ENCODE results near the gene DPEP2.
"Not testable (repeated sequence)": the region's sequence is repeated elsewhere in the genome, so short reads cannot be mapped to it uniquely, and the experiment has no call there.

DPEP2 gene

DNA sequence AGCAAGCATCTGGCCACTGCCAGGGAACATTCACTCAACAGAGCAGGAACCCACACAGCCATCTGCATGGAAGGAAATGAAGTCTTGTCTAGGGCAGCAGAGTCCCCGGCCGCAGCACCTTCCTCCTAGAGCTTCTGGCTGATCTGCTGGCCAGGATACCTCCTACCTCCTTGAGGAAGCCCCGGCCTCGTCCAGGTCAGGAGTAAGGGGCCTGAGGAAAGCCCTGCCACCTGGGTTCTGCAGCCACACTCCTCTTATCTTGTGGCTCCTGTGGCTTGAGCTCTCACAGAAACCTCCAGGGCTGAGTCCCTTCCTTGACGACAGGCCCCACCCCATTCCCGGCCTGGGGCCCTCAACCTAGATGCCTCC is 5.3 kb downstream of the DPEP2 start:
- H3K27ac Mint-ChIP-seq = peak overlapping the region; percentile 98
- peaks cover 26% of the 10 kb centered on the region for H3K4me1 Mint-ChIP-seq (ENCODE audit: low read depth)
- peak overlapping the region; percentile 82 for H3K4me3 Mint-ChIP-seq

DNA sequence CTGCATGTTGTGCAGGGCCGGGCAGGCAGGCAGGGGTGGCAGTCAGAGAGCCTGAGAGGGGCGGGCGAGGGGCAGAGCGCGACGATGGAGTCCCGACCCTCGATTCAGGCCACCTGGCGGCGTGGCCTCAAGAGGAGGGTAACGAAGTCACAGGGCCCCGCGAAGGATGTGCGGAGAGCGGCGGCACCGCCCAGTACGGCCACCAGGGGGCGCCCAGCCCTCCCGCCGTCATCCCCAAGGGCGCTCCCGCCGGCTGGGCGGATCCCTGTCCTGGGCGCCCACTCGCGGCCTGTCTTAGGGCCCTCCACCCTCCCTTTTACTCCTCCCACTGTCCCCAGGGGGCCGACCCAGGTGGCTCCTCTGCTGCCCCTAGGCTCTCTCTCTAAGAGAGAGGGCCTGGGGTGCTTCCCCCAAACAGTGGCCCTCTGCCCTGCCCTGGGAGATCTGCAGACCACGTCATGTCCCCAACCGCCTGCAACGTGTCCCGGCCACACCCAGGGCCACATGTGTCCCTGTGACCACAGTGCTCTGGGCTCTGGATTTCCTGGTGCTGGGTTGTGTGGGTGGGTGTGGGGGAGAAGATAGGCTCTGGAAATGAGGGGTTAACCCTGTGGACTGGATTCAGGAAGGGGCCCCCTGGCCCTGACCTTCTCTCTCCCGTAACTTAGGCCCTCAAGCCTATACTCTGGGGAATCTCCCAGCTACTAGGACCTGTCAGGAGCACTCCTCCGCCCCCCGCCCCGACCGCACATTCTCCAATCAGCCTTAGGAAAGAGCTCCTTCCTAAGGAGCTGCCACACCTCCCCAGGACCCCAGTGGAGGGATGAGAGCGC is 5.9 kb downstream of the DPEP2 start:
- Mint-ChIP-seq H3K36me3 (ENCODE audit: low read depth) (no peaks in the 10 kb centered on the region), H3K4me1 (ENCODE audit: low read depth) (peaks cover 22% of the 10 kb centered on the region), H3K9me3 (no peaks in the 10 kb centered on the region), H3K4me3 (peak overlapping the region; percentile 82), H3K27me3 (ENCODE audit: low read depth) (no peaks in the 10 kb centered on the region), H3K27ac (peak overlapping the region; percentile 98)
- peak; percentile 85 for DNase-seq (ENCODE audit: low spot score)

More for the DNA sequence above, 5.3 kb downstream of the DPEP2 start:
- H3K27me3 Mint-ChIP-seq (ENCODE audit: low read depth); H3K36me3 Mint-ChIP-seq (ENCODE audit: low read depth); DNase-seq (ENCODE audit: low spot score); H3K9me3 Mint-ChIP-seq: not testable (repeated sequence)

DNA sequence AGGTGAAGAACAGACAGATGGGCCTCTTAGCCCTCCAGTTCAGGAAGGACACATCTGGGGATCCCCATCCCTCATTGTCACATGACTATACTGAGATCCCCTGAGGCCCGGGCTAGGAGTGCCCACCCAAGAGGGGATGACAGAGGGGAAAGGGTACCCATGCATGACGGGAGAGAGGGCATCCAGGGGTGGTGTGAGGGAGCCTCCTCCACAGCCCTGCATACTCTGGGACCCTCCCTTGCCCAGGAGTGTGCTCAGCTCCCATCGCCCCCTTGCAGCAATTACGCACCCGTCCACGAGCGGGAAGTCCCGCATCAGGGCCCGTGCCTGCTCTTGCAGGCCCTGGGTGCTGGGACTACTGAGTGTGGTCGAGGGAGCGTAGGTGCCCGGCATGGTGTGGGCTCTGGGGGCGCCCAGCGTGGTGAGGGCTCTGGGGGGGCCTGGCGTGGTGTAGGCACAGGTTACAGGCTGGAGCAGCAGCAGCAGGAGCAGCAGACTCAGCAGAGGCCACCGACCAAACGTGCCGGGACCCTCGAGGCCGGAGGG is 6.5 kb downstream of the DPEP2 start:
- no peak for DNase-seq (ENCODE audit: low spot score)
- Mint-ChIP-seq H3K4me3 (no peak overlapping the region), H3K36me3 (ENCODE audit: low read depth) (no peaks in the 10 kb centered on the region), H3K9me3 (no peaks in the 10 kb centered on the region), H3K4me1 (ENCODE audit: low read depth) (peaks cover 22% of the 10 kb centered on the region), H3K27ac (peak overlapping the region; percentile 79), H3K27me3 (ENCODE audit: low read depth) (no peaks in the 10 kb centered on the region)

DNA sequence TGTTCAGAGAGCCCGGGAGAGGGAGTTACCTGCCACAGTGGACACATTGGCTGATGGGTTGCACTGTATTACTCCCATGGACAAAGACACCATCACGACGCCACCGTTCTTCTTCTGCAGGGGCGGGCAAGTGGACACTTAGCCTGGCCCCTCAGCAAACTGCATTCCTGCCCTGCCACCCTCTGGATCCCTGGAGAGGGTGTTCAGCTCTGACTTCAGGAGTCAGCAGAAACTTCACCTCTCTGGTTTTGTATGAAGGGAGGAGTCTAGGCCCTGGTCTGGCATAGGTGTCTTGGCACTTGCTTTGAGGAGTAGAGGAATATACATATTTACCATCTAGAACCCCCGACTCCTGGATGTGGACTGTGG is 9.3 kb downstream of the DPEP2 start:
- peaks cover 14% of the 10 kb centered on the region for H3K4me1 Mint-ChIP-seq (ENCODE audit: low read depth)
- no peaks in the 10 kb centered on the region for H3K36me3 Mint-ChIP-seq (ENCODE audit: low read depth)
- no peaks in the 10 kb centered on the region for H3K27me3 Mint-ChIP-seq (ENCODE audit: low read depth)
- no peak overlapping the region for H3K4me3 Mint-ChIP-seq
- no peaks in the 10 kb centered on the region for H3K9me3 Mint-ChIP-seq
- H3K27ac Mint-ChIP-seq = peak overlapping the region; percentile 28
- DNase-seq (ENCODE audit: low spot score) = no peak

DNA sequence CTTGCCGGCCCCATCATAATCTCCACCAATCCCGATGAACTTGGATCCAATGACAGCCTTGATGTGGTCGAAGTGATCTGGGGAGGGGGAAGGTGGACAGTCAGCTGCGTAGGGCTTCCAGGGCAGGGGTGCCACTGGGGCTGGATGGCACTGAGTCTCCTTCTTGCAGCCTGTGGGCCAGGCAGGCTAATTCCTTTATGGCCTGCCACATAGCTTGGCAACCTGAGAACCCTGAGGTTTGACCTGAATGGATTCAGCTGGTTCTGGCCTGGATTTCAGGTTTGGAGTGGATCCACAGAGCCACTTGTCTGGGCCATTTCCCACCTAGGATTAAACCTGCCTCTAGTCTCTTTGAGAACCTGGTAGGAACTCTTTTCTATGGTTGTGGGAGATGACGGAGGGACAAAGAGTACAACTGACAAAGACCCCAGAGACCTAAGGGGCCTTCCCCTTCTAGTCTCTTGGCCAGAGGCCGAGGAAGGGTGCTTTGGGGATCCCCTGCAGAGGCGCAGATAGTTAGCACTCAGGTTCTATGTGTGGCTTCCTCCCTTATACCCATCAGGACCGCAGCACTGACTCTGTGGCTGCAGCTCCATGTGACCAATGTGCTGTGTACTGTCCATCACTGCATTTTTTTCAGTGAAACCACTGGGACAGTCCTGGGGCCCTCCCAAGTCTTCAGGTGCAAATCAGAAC is 9.8 kb downstream of the DPEP2 start:
- Mint-ChIP-seq H3K36me3 (ENCODE audit: low read depth) (no peaks in the 10 kb centered on the region), H3K9me3 (no peaks in the 10 kb centered on the region), H3K27me3 (ENCODE audit: low read depth) (no peaks in the 10 kb centered on the region), H3K4me1 (ENCODE audit: low read depth) (peaks cover 16% of the 10 kb centered on the region), H3K4me3 (no peak overlapping the region), H3K27ac (no peak overlapping the region)
- no peak for DNase-seq (ENCODE audit: low spot score)

DNA sequence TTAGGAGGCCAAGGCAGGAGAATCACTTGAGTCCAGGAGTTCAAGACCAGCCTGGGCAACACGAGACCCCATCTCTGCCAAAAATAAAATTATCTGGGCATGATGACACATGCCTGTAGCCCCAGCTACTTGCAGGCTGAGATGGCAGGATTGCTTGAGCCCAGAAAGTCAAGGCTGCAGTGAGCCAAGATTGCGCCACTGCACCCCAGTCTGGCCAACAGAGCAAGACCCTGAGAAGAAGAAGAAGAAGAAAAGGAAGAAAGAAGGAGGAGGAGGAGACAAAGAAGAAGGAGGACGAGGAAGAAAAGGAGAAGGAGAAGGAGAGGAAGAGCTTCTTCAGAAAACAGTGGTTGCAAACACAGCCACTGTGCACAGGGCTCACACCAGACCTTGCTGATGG is 10.6 kb downstream of the DPEP2 start:
- Mint-ChIP-seq H3K27ac (peak overlapping the region; percentile 42), H3K4me3 (no peak overlapping the region), H3K9me3 (no peaks in the 10 kb centered on the region), H3K4me1 (ENCODE audit: low read depth) (peaks cover 19% of the 10 kb centered on the region), H3K36me3 (ENCODE audit: low read depth) (no peaks in the 10 kb centered on the region), H3K27me3 (ENCODE audit: low read depth) (no peaks in the 10 kb centered on the region)
- no peak for DNase-seq (ENCODE audit: low spot score)

DNA sequence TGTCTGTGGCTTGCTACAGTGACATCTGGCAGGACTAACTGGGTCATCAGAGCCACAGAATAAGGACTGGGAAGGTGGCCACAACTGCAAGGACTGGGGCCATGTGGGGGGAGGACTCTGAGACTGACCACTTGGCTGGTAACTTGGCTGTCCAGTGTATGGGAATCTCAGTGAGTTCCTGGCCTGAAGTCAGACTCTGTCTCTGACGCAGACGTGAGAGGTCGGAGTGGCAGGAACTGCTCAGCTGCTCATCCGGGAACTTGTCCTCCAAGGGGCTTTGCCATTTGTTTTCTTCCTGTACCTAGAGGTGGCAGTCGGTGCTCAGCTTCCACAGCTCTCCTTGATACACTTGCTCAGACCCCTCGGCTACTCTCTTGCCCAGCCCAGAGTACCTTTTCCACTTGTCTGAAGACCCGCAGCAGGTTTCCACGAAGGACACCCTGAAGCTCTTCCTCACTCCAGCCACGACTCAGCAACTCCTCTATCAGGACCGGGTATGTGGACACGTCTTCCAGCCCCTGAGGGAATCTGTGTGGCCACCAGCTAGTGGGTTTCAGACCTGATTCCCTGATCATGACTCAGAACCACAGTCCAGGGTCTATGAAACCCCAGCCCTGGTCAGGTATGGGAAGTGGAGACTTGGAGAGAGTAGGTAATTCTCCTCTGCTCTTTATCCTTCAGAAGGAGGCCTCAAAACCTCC is 11.7 kb downstream of the DPEP2 start:
- no peaks in the 10 kb centered on the region for H3K9me3 Mint-ChIP-seq
- no peaks in the 10 kb centered on the region for H3K36me3 Mint-ChIP-seq (ENCODE audit: low read depth)
- no peak overlapping the region for H3K4me3 Mint-ChIP-seq
- H3K4me1 Mint-ChIP-seq (ENCODE audit: low read depth) = peaks cover 19% of the 10 kb centered on the region
- H3K27me3 Mint-ChIP-seq (ENCODE audit: low read depth) = no peaks in the 10 kb centered on the region
- no peak for DNase-seq (ENCODE audit: low spot score)
- H3K27ac Mint-ChIP-seq = no peak overlapping the region

DNA sequence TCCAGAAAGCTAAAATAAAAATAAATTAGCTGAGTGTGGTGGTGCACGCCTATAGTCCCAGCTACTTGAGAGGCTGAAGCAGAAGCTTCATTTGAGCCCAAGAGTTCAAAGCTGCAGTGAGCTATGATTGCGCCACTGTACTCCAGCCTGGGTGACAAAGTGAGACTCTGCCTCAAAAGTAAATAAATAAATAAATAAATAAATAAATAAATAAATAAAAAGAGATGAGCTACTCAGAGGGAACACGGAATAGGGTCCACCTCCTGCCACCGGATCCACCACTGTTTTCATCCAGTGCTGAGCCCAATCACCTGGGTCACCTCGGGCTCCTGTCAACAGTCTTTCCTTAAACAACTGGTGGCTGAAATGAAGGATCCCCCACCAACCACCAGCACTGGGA is 12.3 kb downstream of the DPEP2 start:
- H3K27ac Mint-ChIP-seq = no peak overlapping the region
- no peaks in the 10 kb centered on the region for H3K9me3 Mint-ChIP-seq
- H3K4me1 Mint-ChIP-seq (ENCODE audit: low read depth) = peaks cover 17% of the 10 kb centered on the region
- DNase-seq (ENCODE audit: low spot score) = no peak
- no peak overlapping the region for H3K4me3 Mint-ChIP-seq
- H3K36me3 Mint-ChIP-seq (ENCODE audit: low read depth) = no peaks in the 10 kb centered on the region
- H3K27me3 Mint-ChIP-seq (ENCODE audit: low read depth) = no peaks in the 10 kb centered on the region

DNA sequence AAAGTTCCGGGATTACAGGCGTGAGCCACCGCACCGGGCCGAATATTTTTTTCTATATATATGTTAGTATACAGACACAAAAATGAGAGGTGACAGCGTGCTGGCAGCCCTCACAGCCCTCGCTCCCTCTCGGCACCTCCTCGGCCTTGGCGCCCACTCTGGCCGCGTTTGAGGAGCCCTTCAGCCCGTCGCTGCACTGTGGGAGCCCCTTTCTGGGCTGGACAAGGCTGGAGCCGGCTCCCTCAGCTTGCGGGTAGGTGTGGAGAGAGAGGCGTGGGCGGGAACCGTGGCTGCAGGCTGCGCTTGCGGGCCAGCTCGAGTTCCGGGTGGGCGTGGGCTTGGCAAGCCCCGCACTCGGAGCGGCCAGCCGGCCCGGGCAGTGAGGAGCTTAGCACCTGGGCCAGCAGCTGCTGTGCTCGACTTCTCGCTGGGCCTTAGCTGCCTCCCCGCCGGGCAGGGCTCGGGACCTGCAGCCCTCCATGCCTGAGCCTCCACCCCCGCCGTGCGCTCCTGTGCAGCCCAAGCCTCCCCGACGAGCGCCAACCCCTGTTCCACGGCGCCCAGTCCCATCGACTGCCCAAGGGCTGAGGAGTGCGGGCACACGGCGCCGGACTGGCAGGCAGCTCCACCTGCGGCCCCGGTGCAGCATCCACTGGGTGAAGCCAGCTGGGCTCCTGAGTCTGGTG is 17.1 kb downstream of the DPEP2 start:
- no peaks in the 10 kb centered on the region for H3K9me3 Mint-ChIP-seq
- no peaks in the 10 kb centered on the region for H3K27me3 Mint-ChIP-seq (ENCODE audit: low read depth)
- H3K4me3 Mint-ChIP-seq = no peak overlapping the region
- DNase-seq (ENCODE audit: low spot score) = no peak
- peaks cover 17% of the 10 kb centered on the region for H3K4me1 Mint-ChIP-seq (ENCODE audit: low read depth)
- H3K36me3 Mint-ChIP-seq (ENCODE audit: low read depth) = no peaks in the 10 kb centered on the region
- H3K27ac Mint-ChIP-seq = no peak overlapping the region

DNA sequence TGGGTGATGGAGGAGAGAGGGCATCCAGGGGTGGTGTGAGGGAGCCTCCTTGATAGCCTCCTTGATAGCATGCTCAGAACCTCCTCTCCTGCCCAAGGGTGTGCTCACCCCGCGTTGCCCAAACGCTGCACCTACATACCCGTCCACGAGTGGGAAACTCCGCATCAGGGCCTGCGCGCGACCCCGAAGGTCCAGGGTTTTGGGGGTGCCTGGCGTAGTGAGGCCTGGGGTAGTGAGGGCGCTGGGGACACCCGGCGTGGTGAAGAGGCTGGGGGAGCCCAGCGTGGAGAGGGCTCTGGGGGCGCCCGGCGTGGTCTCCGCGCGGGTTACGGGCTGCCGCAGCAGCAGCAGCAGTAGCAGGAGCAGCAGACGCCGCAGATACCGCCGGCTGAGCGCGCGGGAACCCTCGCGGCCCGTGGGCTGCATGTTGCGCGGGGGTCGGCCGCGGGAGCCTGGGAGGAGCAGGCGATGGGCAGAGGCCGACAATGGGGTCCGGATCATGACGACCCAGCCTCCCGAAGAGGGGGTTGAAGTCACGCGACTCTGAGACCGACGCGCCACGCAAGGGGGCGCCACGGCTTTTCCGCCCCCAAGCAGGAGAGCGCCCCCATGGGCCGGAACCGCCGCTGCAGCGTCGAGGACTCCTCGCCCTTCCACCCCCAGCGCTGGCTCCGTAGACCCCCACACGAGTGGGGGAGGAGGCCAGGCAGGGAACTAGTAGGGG is 19.2 kb downstream of the DPEP2 start, which contains the start of gene DPEP3:
Gene DPEP3 (minus strand): TSS at position 545 of the 724 bp plus-strand sequence. CDS start 119 bp downstream, at position 426.
- no peak for DNase-seq (ENCODE audit: low spot score)
- Mint-ChIP-seq H3K4me1 (ENCODE audit: low read depth) (peaks cover 17% of the 10 kb centered on the region), H3K9me3 (no peaks in the 10 kb centered on the region), H3K27me3 (ENCODE audit: low read depth) (no peaks in the 10 kb centered on the region), H3K4me3 (no peak within 1 kb of the TSS), H3K27ac (no peak within 1 kb of the TSS), H3K36me3 (ENCODE audit: low read depth) (no peaks in the 10 kb centered on the region)

DNA sequence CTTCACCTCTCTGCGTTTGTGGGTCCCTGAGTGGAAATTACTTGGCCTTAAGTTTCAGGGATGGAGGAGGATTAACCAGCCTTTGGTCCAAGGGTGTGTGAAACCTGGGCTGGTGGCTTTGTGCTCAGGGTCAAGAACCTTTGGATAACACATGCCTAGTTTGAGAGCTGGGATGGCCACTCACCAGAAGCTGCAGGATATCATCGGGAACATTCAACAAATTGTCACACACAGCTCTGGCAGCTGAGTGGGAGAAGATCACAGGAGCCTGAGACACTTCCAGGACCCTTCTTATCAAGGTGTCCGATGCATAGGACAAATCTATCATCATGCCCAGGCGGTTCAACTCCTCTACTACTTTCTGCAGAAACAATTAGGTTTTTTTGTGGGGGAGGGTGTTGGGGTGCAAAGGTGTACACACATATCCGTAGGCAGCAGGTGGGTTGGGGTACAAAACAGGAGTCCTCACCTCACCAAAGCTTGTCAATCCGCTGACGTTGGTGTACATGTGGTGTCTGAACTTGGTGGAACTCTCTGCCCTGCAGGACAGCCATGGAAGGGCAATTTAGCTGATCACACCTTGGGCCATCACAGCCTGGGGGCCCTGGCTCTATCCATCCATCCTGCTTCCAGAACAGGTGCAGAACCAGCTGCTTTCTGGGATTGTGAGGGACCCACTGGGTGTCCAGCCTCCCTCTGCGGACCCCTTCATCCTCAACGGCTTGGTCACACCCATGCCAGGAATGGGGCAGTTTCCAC is 21.6 kb downstream of the DPEP2 start:
- Mint-ChIP-seq H3K27ac (no peak overlapping the region), H3K9me3 (no peaks in the 10 kb centered on the region), H3K4me1 (ENCODE audit: low read depth) (no peaks in the 10 kb centered on the region), H3K36me3 (ENCODE audit: low read depth) (no peaks in the 10 kb centered on the region), H3K4me3 (no peak overlapping the region), H3K27me3 (ENCODE audit: low read depth) (peaks cover 2% of the 10 kb centered on the region)
- no peak for DNase-seq (ENCODE audit: low spot score)

DNA sequence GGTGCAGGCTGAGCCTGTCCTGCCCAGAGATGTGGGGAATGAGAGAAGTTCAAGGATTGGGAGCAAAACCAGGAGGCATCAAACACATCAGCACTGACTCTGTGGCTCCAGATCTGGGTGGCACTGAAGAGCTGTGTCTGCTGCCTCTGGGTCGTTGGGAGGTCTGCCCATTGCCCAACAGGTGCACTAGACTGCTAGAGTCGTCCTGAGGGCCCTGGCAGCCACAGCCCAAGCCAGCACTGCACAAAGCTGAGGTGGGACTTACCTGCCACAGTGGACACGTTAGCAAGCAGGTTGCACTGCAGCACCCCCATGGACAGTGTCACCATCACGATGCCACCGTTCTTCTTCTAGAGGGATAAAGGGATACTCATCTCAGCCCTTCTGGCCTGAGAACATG is 22.3 kb downstream of the DPEP2 start:
- Mint-ChIP-seq H3K4me3 (no peak overlapping the region), H3K27ac (no peak overlapping the region), H3K27me3 (ENCODE audit: low read depth) (peaks cover 2% of the 10 kb centered on the region), H3K36me3 (ENCODE audit: low read depth) (no peaks in the 10 kb centered on the region), H3K4me1 (ENCODE audit: low read depth) (no peaks in the 10 kb centered on the region), H3K9me3 (no peaks in the 10 kb centered on the region)
- DNase-seq (ENCODE audit: low spot score) = no peak

All from T-helper 2 cell treated with Interferon-gamma antibody and Interleukin-4, amounts not matched to agents 5 μg/mL and 100 μg/mL, for 36 hours (primary cell).